Natural killer cell treated with Interleukin-12 subunit alpha and Interleukin-12 subunit beta and Interleukin-15 and Interleukin-18, amount 100 ng/mL, for 72 hours (primary cell): ENCODE results near the gene NLGN1. TPM values are rescaled to one million over a fixed set of nuclear protein-coding genes. Genes with fewer than 3 reads are reported as not detected.
A peak's percentile ranks its signal among the peaks of the same experiment; 100 is the strongest.

Source experiments
- ATAC-seq, 2 donors: fragments of 150-1000 bp; cut with Tn5 transposase in 1 of 2; sonication (Bioruptor Pico), chemical (Tn5 transposase) in 1 of 2; 2 replicates each; pipeline ENCODE4 v1.10.0; 2021
- DNase-seq: peaks from one replicate; pipeline ENCODE4 v3.0.0; 2022; ENCODE audit warnings: low spot score
- H3K27ac Mint-ChIP-seq, 2 donors: 1 replicate in 1 of 2; 2 replicates in 1 of 2; pipeline ENCODE4 v1.8.0; 2022; ENCODE audit warnings: mixed read lengths in 2 of 2, mild to moderate bottlenecking in 1 of 2, moderate library complexity in 1 of 2
- H3K27me3 Mint-ChIP-seq, 2 donors: 1 replicate in 1 of 2; 2 replicates in 1 of 2; pipeline ENCODE4 v1.8.0; 2022; ENCODE audit warnings: mixed read lengths in 2 of 2
- H3K36me3 Mint-ChIP-seq: one replicate; pipeline ENCODE4 v1.8.0; 2022; ENCODE audit warnings: mixed read lengths
- H3K4me1 Mint-ChIP-seq, 2 donors: 1 replicate in 1 of 2; 2 replicates in 1 of 2; pipeline ENCODE4 v1.8.0; 2022; ENCODE audit warnings: low read depth in 2 of 2, mixed read lengths in 2 of 2, mild to moderate bottlenecking in 1 of 2
- H3K4me3 Mint-ChIP-seq: one replicate; pipeline ENCODE4 v1.8.0; 2022; ENCODE audit warnings: mixed read lengths
- H3K9me3 Mint-ChIP-seq: 2 replicates; pipeline ENCODE4 v1.8.0; 2022; ENCODE audit warnings: mixed read lengths
- total RNA-seq, 2 donors: library from RNA; stranded (reverse); gene quantifications; one replicate each; pipeline ENCODE4 v1.2.3, GENCODE V29; 2022

NLGN1 gene
- total RNA-seq, 2 donors from 2014 or later: not detected

GRCh38 chr3:174168026-174168425 is 770.5 kb downstream of the NLGN1 start:
- Mint-ChIP-seq H3K27me3 (no peaks in the 10 kb centered on the region), H3K36me3 (no peaks in the 10 kb centered on the region), H3K4me1 (no peaks in the 10 kb centered on the region), H3K4me3 (no peak overlapping the region), H3K27ac (no peak overlapping the region), H3K9me3 (peaks cover 29% of the 10 kb centered on the region)
- no peak for ATAC-seq
- DNase-seq: no peak

- no peaks in the 10 kb centered on the region for H3K27me3 Mint-ChIP-seq
- H3K27ac Mint-ChIP-seq: no peak overlapping the region
- no peak overlapping the region for H3K4me3 Mint-ChIP-seq
- peaks cover 29% of the 10 kb centered on the region for H3K9me3 Mint-ChIP-seq
- ATAC-seq: peak in 1 of 2 donors; percentile 13
- no peak for DNase-seq
- no peaks in the 10 kb centered on the region for H3K4me1 Mint-ChIP-seq
- no peaks in the 10 kb centered on the region for H3K36me3 Mint-ChIP-seq
Observed at GRCh38 chr3:174168538-174169254, 771.2 kb downstream of the NLGN1 start.

GRCh38 chr3:174169736-174170135 is 772.2 kb downstream of the NLGN1 start:
- no peaks in the 10 kb centered on the region for H3K4me1 Mint-ChIP-seq
- H3K9me3 Mint-ChIP-seq: peaks cover 22% of the 10 kb centered on the region
- ATAC-seq (no peak), DNase-seq (no peak)
- no peaks in the 10 kb centered on the region for H3K36me3 Mint-ChIP-seq
- H3K27ac Mint-ChIP-seq: no peak overlapping the region
- H3K4me3 Mint-ChIP-seq: no peak overlapping the region
- H3K27me3 Mint-ChIP-seq: no peaks in the 10 kb centered on the region

- Mint-ChIP-seq H3K27ac (no peak overlapping the region), H3K4me1 (no peaks in the 10 kb centered on the region), H3K4me3 (no peak overlapping the region), H3K27me3 (no peaks in the 10 kb centered on the region), H3K9me3 (peaks cover 18% of the 10 kb centered on the region), H3K36me3 (no peaks in the 10 kb centered on the region)
- no peak for DNase-seq
- ATAC-seq: no peak
Observed at GRCh38 chr3:174170248-174170647, 772.7 kb downstream of the NLGN1 start.

- peaks cover 0 to 4% of the 10 kb centered on the region in 2 donors for H3K4me1 Mint-ChIP-seq
- DNase-seq (no peak), ATAC-seq (no peak)
- H3K9me3 Mint-ChIP-seq: peaks cover 8% of the 10 kb centered on the region
- H3K36me3 Mint-ChIP-seq: no peaks in the 10 kb centered on the region
- no peak overlapping the region for H3K4me3 Mint-ChIP-seq
- no peak overlapping the region for H3K27ac Mint-ChIP-seq
- no peaks in the 10 kb centered on the region for H3K27me3 Mint-ChIP-seq
Observed at GRCh38 chr3:174186377-174186989, 788.9 kb downstream of the NLGN1 start.

GRCh38 chr3:174191380-174191779 is 793.8 kb downstream of the NLGN1 start:
- Mint-ChIP-seq H3K9me3 (peaks cover 3% of the 10 kb centered on the region), H3K4me1 (peaks cover 0 to 6% of the 10 kb centered on the region in 2 donors), H3K27ac (no peak overlapping the region), H3K4me3 (no peak overlapping the region), H3K36me3 (no peaks in the 10 kb centered on the region), H3K27me3 (no peaks in the 10 kb centered on the region)
- no peak for ATAC-seq
- DNase-seq: no peak

- H3K4me1 Mint-ChIP-seq: peaks cover 0 to 6% of the 10 kb centered on the region in 2 donors
- H3K4me3 Mint-ChIP-seq: no peak overlapping the region
- H3K27me3 Mint-ChIP-seq: no peaks in the 10 kb centered on the region
- no peak overlapping the region for H3K27ac Mint-ChIP-seq
- peaks cover 3% of the 10 kb centered on the region for H3K9me3 Mint-ChIP-seq
- H3K36me3 Mint-ChIP-seq: no peaks in the 10 kb centered on the region
- ATAC-seq (no peak), DNase-seq (no peak)
Observed at GRCh38 chr3:174191895-174192294, 794.4 kb downstream of the NLGN1 start.

GRCh38 chr3:174192471-174192870 is 794.9 kb downstream of the NLGN1 start:
- no peak for DNase-seq
- Mint-ChIP-seq H3K4me3 (no peak overlapping the region), H3K27me3 (no peaks in the 10 kb centered on the region), H3K36me3 (no peaks in the 10 kb centered on the region), H3K4me1 (peaks cover 0 to 6% of the 10 kb centered on the region in 2 donors), H3K27ac (no peak overlapping the region), H3K9me3 (peaks cover under 1% of the 10 kb centered on the region)
- ATAC-seq: no peak

GRCh38 chr3:174193604-174194003 is 796.1 kb downstream of the NLGN1 start:
- no peaks in the 10 kb centered on the region for H3K36me3 Mint-ChIP-seq
- no peak for ATAC-seq
- no peaks in the 10 kb centered on the region for H3K27me3 Mint-ChIP-seq
- H3K27ac Mint-ChIP-seq: no peak overlapping the region
- no peak for DNase-seq
- peaks cover 0 to 6% of the 10 kb centered on the region in 2 donors for H3K4me1 Mint-ChIP-seq
- no peaks in the 10 kb centered on the region for H3K9me3 Mint-ChIP-seq
- H3K4me3 Mint-ChIP-seq: no peak overlapping the region

- DNase-seq (no peak), ATAC-seq (no peak)
- no peaks in the 10 kb centered on the region for H3K36me3 Mint-ChIP-seq
- H3K4me1 Mint-ChIP-seq: no peaks in the 10 kb centered on the region
- no peaks in the 10 kb centered on the region for H3K27me3 Mint-ChIP-seq
- H3K9me3 Mint-ChIP-seq: peaks cover 5% of the 10 kb centered on the region
- no peak overlapping the region for H3K27ac Mint-ChIP-seq
- no peak overlapping the region for H3K4me3 Mint-ChIP-seq
Observed at GRCh38 chr3:174197416-174197815, 799.9 kb downstream of the NLGN1 start.

GRCh38 chr3:174198199-174198598 is 800.7 kb downstream of the NLGN1 start:
- Mint-ChIP-seq H3K27ac (no peak overlapping the region), H3K27me3 (no peaks in the 10 kb centered on the region), H3K9me3 (peaks cover 5% of the 10 kb centered on the region), H3K36me3 (no peaks in the 10 kb centered on the region), H3K4me1 (no peaks in the 10 kb centered on the region), H3K4me3 (no peak overlapping the region)
- no peak for DNase-seq
- no peak for ATAC-seq

GRCh38 chr3:174199696-174200095 is 802.2 kb downstream of the NLGN1 start:
- Mint-ChIP-seq H3K27ac (no peak overlapping the region), H3K36me3 (no peaks in the 10 kb centered on the region), H3K4me3 (no peak overlapping the region), H3K27me3 (no peaks in the 10 kb centered on the region), H3K9me3 (peaks cover 5% of the 10 kb centered on the region), H3K4me1 (no peaks in the 10 kb centered on the region)
- no peak for ATAC-seq
- DNase-seq: no peak

- peaks cover 5% of the 10 kb centered on the region for H3K9me3 Mint-ChIP-seq
- H3K4me3 Mint-ChIP-seq: no peak overlapping the region
- H3K36me3 Mint-ChIP-seq: no peaks in the 10 kb centered on the region
- ATAC-seq (no peak), DNase-seq (no peak)
- no peaks in the 10 kb centered on the region for H3K27me3 Mint-ChIP-seq
- no peak overlapping the region for H3K27ac Mint-ChIP-seq
- H3K4me1 Mint-ChIP-seq: no peaks in the 10 kb centered on the region
Observed at GRCh38 chr3:174202116-174202515, 804.6 kb downstream of the NLGN1 start.

- Mint-ChIP-seq H3K36me3 (no peaks in the 10 kb centered on the region), H3K9me3 (peaks cover 5% of the 10 kb centered on the region), H3K4me1 (no peaks in the 10 kb centered on the region), H3K27me3 (no peaks in the 10 kb centered on the region), H3K27ac (no peak overlapping the region), H3K4me3 (no peak overlapping the region)
- DNase-seq: no peak
- no peak for ATAC-seq
Observed at GRCh38 chr3:174202561-174202960, 805.0 kb downstream of the NLGN1 start.
